HCT116 (cell line): ENCODE results near the gene HTRA2. TPM values are rescaled to one million over a fixed set of nuclear protein-coding genes. Genes with fewer than 3 reads are reported as not detected.

Experiments
- ATAC-seq: fragments of 200-7000 bp; cut with Tn5 transposase; 2 replicates; pipeline ENCODE4 v1.9.1; 2020; ENCODE audit warnings: mild to moderate bottlenecking, moderate library complexity
- BruUV-seq: library from RNA; stranded (reverse); fragments of 400-500 nt; replicated peaks from 2 replicates; lab custom pipeline; 2021; lab: Mats Ljungman, UMichigan
- CTCF ChIA-PET: fragments of 300-600 bp; sonication (Branson Sonifier 250); formaldehyde crosslinking; loops from one replicate; lab custom pipeline; 2021; ENCODE audit warnings: antibody characterized with exemption; lab: Charles Lee
- POLR2A ChIA-PET: fragments of 300-600, 350-600 bp; sonication (Branson Sonifier 250); formaldehyde crosslinking; loops from one replicate; lab custom pipeline; 2021; ENCODE audit warnings: antibody characterized with exemption; lab: Charles Lee
- RAD21 ChIA-PET, 2 experiments: fragments of 300-600 bp; sonication (Branson Sonifier 250); formaldehyde crosslinking; loops; one replicate each; lab custom pipeline; 2023; ENCODE audit warnings: low total read pairs in 2 of 2; ENCODE audit not compliant: uncharacterized antibody in 2 of 2, unreplicated experiment in 2 of 2, low non-redundant PET in 1 of 2; lab: Charles Lee
- DNase-seq: peaks from one replicate; pipeline ENCODE4 v3.0.0-alpha.2; 2010; ENCODE audit warnings: low read depth, low spot score
- H2AFZ ChIP-seq: fragments of 200-600 bp; shearing (Covaris generic), sonication (generic); 2 replicates; pipeline ENCODE4 v1.6.1; 2017; ENCODE audit warnings: low read depth, mixed run types, mixed read lengths, antibody characterized with exemption, low read length; ENCODE audit not compliant: poor library complexity, severe bottlenecking
- H3K27ac ChIP-seq: 2 replicates; pipeline ENCODE4 v1.5.1; 2012; ENCODE audit warnings: low read depth, low read length
- H3K27me3 ChIP-seq: fragments of 200-600 bp; sonication (generic); 2 replicates; pipeline ENCODE4 v1.6.1; 2016; ENCODE audit warnings: mixed run types, low read length, mixed read lengths; ENCODE audit not compliant: insufficient read depth
- H3K36me3 ChIP-seq, 2 experiments: fragments of 200-500 bp in 1 of 2; fragments of 200-600 bp in 1 of 2; sonication (Bioruptor generic) in 1 of 2; sonication (generic) in 1 of 2; 2 replicates each; pipeline versions ENCODE4 v1.5.1 to v1.6.1; 2014 to 2016; ENCODE audit warnings: low read length in 2 of 2, inconsistent platforms in 1 of 2, mixed read lengths in 1 of 2, mixed run types in 1 of 2; ENCODE audit not compliant: insufficient read depth in 2 of 2, control insufficient read depth in 1 of 2
- H3K4me1 ChIP-seq, 2 experiments: fragments of 200-600 bp in 1 of 2; sonication (generic) in 1 of 2; 2 replicates each; pipeline versions ENCODE4 v1.5.1 to v1.6.1; 2012 to 2017; ENCODE audit warnings: low read length in 2 of 2, inconsistent platforms in 1 of 2, mild to moderate bottlenecking in 1 of 2, mixed read lengths in 1 of 2, mixed run types in 1 of 2, moderate library complexity in 1 of 2; ENCODE audit not compliant: insufficient read depth in 2 of 2, control insufficient read depth in 1 of 2
- H3K4me2 ChIP-seq: fragments of 200-600 bp; sonication (generic); 2 replicates; pipeline ENCODE4 v1.6.1; 2017; ENCODE audit warnings: mixed run types, low read length, mixed read lengths
- H3K4me3 ChIP-seq, 2 experiments: fragments of 200-600 bp in 1 of 2; sonication (generic) in 1 of 2; replicated peaks in 1 of 2; 2 replicates each; pipeline ENCODE4 v1.5.1; 2011 to 2016; ENCODE audit warnings: low read length in 2 of 2, control low read depth in 1 of 2, low read depth in 1 of 2, mild to moderate bottlenecking in 1 of 2, mixed read lengths in 1 of 2, mixed run types in 1 of 2
- H3K79me2 ChIP-seq: fragments of 200-600 bp; sonication (generic); 2 replicates; pipeline ENCODE4 v1.6.1; 2017; ENCODE audit warnings: mild to moderate bottlenecking, mixed run types, low read length, moderate library complexity, mixed read lengths; ENCODE audit not compliant: insufficient read depth
- H3K9ac ChIP-seq: fragments of 200-600 bp; sonication (generic); 2 replicates; pipeline ENCODE4 v1.6.1; 2016; ENCODE audit warnings: low read length, mixed read lengths
- H3K9me2 ChIP-seq: fragments of 200-600 bp; sonication (generic), shearing (Covaris generic); 2 replicates; pipeline ENCODE4 v1.6.1; 2017; ENCODE audit warnings: mixed run types, mild to moderate bottlenecking, moderate library complexity; ENCODE audit not compliant: insufficient read depth
- H3K9me3 ChIP-seq, 2 experiments: fragments of 200-500 bp in 1 of 2; fragments of 200-600 bp in 1 of 2; sonication (Bioruptor generic) in 1 of 2; sonication (generic) in 1 of 2; 2 replicates each; pipeline ENCODE4 v1.6.1; 2014 to 2017; ENCODE audit warnings: low read length in 2 of 2, mixed read lengths in 2 of 2, inconsistent platforms in 1 of 2, low read depth in 1 of 2, mild to moderate bottlenecking in 1 of 2, mixed run types in 1 of 2, moderate library complexity in 1 of 2; ENCODE audit not compliant: control insufficient read depth in 1 of 2, insufficient read depth in 1 of 2
- H4K20me1 ChIP-seq: fragments of 200-600 bp; sonication (generic), shearing (Covaris generic); 2 replicates; pipeline ENCODE4 v1.6.1; 2017; ENCODE audit warnings: mixed run types, mild to moderate bottlenecking, moderate library complexity; ENCODE audit not compliant: insufficient read depth
- CBX3 ChIP-seq: IDR thresholded peaks from 2 replicates; pipeline ENCODE4 v1.6.1; 2012; ENCODE audit warnings: low read depth
- EGR1 ChIP-seq: IDR thresholded peaks from 2 replicates; pipeline ENCODE4 v1.6.1; 2012; ENCODE audit warnings: low read depth
- ELF1 ChIP-seq: IDR thresholded peaks from 2 replicates; pipeline ENCODE4 v1.6.1; 2012; ENCODE audit warnings: low read depth, borderline replicate concordance
- JUND ChIP-seq: IDR thresholded peaks from 2 replicates; pipeline ENCODE4 v1.6.1; 2012
- MAX ChIP-seq: IDR thresholded peaks from 2 replicates; pipeline ENCODE4 v1.6.1; 2012
- RAD21 ChIP-seq: IDR thresholded peaks from 2 replicates; pipeline ENCODE4 v1.6.1; 2012; ENCODE audit warnings: low read depth, mild to moderate bottlenecking
- SIN3A ChIP-seq: IDR thresholded peaks from 2 replicates; pipeline ENCODE4 v1.6.1; 2012; ENCODE audit warnings: low read depth
- SP1 ChIP-seq: IDR thresholded peaks from 2 replicates; pipeline ENCODE4 v1.6.1; 2012; ENCODE audit warnings: low read depth
- YY1 ChIP-seq: IDR thresholded peaks from 2 replicates; pipeline ENCODE4 v1.6.1; 2011; ENCODE audit warnings: low read length, low read depth, moderate library complexity, mild to moderate bottlenecking; ENCODE audit not compliant: insufficient replicate concordance; ENCODE audit errors: extremely low read depth
- ZFX ChIP-seq: fragments of 450-650 bp; IDR thresholded peaks from 2 replicates; pipeline ENCODE4 v1.6.1; 2017
- ZNF274 ChIP-seq: fragments of 200-500 bp; sonication (Bioruptor generic); IDR thresholded peaks from 2 replicates; pipeline ENCODE4 v1.6.1; 2014; ENCODE audit warnings: mild to moderate bottlenecking, low read depth, low read length, inconsistent platforms
- intact Hi-C: fragments of 100-400 bp; cut with micrococcal nuclease; formaldehyde crosslinking; loops from 2 replicates; pipeline ENCODE4 v1.10.0; 2022
- total RNA-seq: library from RNA; stranded (reverse); gene quantifications from one replicate; pipeline ENCODE4 v1.2.1, GENCODE V29; 2021; ENCODE audit not compliant: unreplicated experiment
- TF ChIP-seq, protein P1 (sequence below), 3 experiments: fragments of 200-600 bp in 1 of 3; sonication (generic) in 1 of 3; IDR thresholded peaks in 2 of 3; conservative IDR thresholded peaks in 1 of 3; 2 replicates each; pipeline ENCODE4 v1.5.1; 2012 to 2017; ENCODE audit warnings: low read depth in 2 of 3, low read length in 2 of 3, antibody characterized with exemption in 1 of 3, borderline replicate concordance in 1 of 3, control low read depth in 1 of 3, mild to moderate bottlenecking in 1 of 3, mixed read lengths in 1 of 3, mixed run types in 1 of 3, moderate library complexity in 1 of 3; ENCODE audit not compliant: insufficient read depth in 1 of 3

Gene HTRA2
- total RNA-seq, 1 experiment from 2014 or later: 36.2 TPM

GRCh38 chr2:74573747-74574562, 44.2 kb downstream of the HTRA2 start:
- CTCF ChIA-PET: no interaction called here
- Histone ChIP-seq H3K9me3 (no peaks in the 10 kb centered on the region), H3K79me2 (no peaks in the 10 kb centered on the region), H3K9me2 (no peaks in the 10 kb centered on the region), H3K36me3 (peaks cover 0 to 2% of the 10 kb centered on the region in 2 experiments; a peak in 1 of 4 replicates), H3K4me3 (no peak overlapping the region), H4K20me1 (no peaks in the 10 kb centered on the region), H3K27me3 (no peaks in the 10 kb centered on the region), H3K4me1 (peaks cover 0 to 3% of the 10 kb centered on the region in 2 experiments; a peak in 1 of 4 replicates), H3K9ac (no peak overlapping the region), H2AFZ (no peak overlapping the region), H3K4me2 (no peak overlapping the region), H3K27ac (no peak overlapping the region)
- no TSS peak for BruUV-seq
- no peak for TF ChIP-seq ZNF274
- TF ChIP-seq, protein P1, sequence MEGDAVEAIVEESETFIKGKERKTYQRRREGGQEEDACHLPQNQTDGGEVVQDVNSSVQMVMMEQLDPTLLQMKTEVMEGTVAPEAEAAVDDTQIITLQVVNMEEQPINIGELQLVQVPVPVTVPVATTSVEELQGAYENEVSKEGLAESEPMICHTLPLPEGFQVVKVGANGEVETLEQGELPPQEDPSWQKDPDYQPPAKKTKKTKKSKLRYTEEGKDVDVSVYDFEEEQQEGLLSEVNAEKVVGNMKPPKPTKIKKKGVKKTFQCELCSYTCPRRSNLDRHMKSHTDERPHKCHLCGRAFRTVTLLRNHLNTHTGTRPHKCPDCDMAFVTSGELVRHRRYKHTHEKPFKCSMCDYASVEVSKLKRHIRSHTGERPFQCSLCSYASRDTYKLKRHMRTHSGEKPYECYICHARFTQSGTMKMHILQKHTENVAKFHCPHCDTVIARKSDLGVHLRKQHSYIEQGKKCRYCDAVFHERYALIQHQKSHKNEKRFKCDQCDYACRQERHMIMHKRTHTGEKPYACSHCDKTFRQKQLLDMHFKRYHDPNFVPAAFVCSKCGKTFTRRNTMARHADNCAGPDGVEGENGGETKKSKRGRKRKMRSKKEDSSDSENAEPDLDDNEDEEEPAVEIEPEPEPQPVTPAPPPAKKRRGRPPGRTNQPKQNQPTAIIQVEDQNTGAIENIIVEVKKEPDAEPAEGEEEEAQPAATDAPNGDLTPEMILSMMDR (IDR thresholded peaks at IDR 0.05 in 2 of 3, conservative IDR thresholded peaks at IDR 0.05 in 1 of 3; ENCODE audit: borderline replicate concordance in 1 of 3, insufficient read depth in 1 of 3, low read depth in 2 of 3, low read length in 2 of 3): no peak
- no peak for TF ChIP-seq SP1
- TF ChIP-seq JUND: no peak
- TF ChIP-seq CBX3: no peak
- TF ChIP-seq ELF1: no peak
- no peak for TF ChIP-seq RAD21
- no peak for TF ChIP-seq MAX
- no peak for TF ChIP-seq YY1
- TF ChIP-seq SIN3A: no peak
- TF ChIP-seq ZFX: no peak
- no peak for TF ChIP-seq EGR1
- DNase-seq (no peak), ATAC-seq (no peak)
- RAD21 ChIA-PET: no interaction called here
- POLR2A ChIA-PET: no interaction called here
- intact Hi-C loops: no loop called here
